ENCODE results near the gene IGF1R. TPM values are rescaled to one million over a fixed set of nuclear protein-coding genes. Genes with fewer than 3 reads are reported as not detected.

Gene IGF1R
- total RNA-seq, 1 donor from 2014 or later: 97.7 TPM

DNA sequence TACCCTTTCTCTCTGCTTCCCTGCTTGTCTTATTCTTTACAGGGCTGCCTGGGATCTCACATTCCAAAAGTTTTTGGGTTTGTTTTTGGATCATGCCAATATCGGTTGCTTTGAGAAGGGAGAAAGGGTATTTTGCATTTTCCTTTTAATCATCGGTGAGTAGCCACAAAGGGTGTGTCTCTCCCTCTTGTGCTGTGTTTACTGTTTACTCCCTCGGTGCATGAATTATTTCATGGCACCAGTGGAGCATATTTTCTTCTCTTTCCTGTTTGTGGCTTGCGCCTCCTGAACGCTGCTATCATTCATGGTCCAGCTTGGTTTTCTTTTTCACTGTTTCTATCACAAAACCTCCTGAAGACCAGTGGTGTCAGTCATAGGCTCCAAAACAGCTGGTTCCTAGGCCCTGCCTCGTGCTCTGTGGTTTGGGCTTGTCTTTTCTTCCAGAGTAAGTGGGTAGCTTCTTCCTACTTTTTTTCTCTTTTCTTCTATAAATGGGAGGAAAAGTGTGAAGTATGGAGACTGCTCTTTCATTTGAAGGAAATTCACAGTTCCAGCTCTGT, 54.9 kb downstream of the IGF1R start:
- DNase-seq (ENCODE audit: extremely low spot score in 2 of 2): no peak
- no peaks in the 10 kb centered on the region for H3K27me3 ChIP-seq
- no peak overlapping the region for H3K27ac ChIP-seq
- no peak overlapping the region for H3K4me3 ChIP-seq
- H3K4me1 ChIP-seq: peaks cover 68% of the 10 kb centered on the region
- TF ChIP-seq, protein P1, sequence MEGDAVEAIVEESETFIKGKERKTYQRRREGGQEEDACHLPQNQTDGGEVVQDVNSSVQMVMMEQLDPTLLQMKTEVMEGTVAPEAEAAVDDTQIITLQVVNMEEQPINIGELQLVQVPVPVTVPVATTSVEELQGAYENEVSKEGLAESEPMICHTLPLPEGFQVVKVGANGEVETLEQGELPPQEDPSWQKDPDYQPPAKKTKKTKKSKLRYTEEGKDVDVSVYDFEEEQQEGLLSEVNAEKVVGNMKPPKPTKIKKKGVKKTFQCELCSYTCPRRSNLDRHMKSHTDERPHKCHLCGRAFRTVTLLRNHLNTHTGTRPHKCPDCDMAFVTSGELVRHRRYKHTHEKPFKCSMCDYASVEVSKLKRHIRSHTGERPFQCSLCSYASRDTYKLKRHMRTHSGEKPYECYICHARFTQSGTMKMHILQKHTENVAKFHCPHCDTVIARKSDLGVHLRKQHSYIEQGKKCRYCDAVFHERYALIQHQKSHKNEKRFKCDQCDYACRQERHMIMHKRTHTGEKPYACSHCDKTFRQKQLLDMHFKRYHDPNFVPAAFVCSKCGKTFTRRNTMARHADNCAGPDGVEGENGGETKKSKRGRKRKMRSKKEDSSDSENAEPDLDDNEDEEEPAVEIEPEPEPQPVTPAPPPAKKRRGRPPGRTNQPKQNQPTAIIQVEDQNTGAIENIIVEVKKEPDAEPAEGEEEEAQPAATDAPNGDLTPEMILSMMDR (IDR thresholded peaks at IDR 0.05): no peak
- TF ChIP-seq POLR2AphosphoS5 (IDR thresholded peaks at IDR 0.05; ENCODE audit: insufficient read depth in 1 of 2, low read depth in 1 of 2): no peak
- TF ChIP-seq POLR2A (IDR thresholded peaks at IDR 0.05): no peak
- no peaks in the 10 kb centered on the region for H3K9me3 ChIP-seq
- H3K36me3 ChIP-seq: no peaks in the 10 kb centered on the region
- intact Hi-C loops (cut with DNase I): no loop called here

DNA sequence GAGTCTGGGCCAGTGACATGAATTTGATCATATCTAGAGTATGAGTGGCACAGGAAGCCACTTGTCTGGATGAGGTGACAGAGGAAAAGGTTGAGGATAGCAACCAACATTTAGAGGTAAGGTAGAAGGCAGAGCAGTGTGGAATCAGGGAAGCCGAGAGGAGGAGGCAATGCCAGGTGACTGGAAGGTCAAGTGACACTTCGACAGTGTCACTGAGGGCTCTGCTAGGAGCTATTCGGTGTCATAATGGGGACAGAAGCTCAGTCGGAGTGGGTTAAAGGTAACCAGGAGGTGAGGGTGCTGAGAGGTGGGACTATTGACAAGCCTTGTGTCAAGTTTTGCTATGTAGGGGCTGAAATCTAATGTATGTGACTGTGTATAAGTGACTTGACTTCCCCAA, 56.7 kb downstream of the IGF1R start:
- Histone ChIP-seq H3K27ac (no peak overlapping the region), H3K27me3 (no peaks in the 10 kb centered on the region), H3K4me1 (peaks cover 61% of the 10 kb centered on the region), H3K4me3 (no peak overlapping the region), H3K36me3 (no peaks in the 10 kb centered on the region), H3K9me3 (no peaks in the 10 kb centered on the region)
- TF ChIP-seq POLR2AphosphoS5 (IDR thresholded peaks at IDR 0.05; ENCODE audit: insufficient read depth in 1 of 2, low read depth in 1 of 2) (no peak), POLR2A (IDR thresholded peaks at IDR 0.05) (no peak)
- TF ChIP-seq, protein P1 (IDR thresholded peaks at IDR 0.05): no peak
- no peak for DNase-seq (ENCODE audit: extremely low spot score in 2 of 2)
- intact Hi-C loops (cut with DNase I): no loop called here

DNA sequence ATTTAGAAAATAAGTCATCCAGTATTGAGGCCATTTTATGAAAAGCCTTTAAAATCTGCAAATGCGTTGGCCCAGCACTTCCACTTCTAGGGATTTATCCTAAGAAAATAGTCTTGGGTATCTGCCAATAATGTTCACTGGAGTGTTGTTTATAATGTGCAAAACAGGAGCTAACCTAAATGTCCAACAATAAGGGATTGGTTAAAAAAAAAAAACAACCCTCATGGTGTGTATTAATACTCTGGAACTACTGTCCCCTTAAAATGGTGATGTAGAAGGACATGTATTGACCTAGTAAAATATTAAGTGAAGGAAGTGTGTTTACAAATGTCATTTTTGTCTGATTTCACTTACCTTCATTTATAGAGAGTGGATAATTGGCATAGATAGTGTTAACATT, 58.0 kb downstream of the IGF1R start:
- H3K4me1 ChIP-seq: peaks cover 53% of the 10 kb centered on the region
- TF ChIP-seq, protein P1 (IDR thresholded peaks at IDR 0.05): no peak
- TF ChIP-seq POLR2AphosphoS5 (IDR thresholded peaks at IDR 0.05; ENCODE audit: insufficient read depth in 1 of 2, low read depth in 1 of 2): no peak
- no peak for TF ChIP-seq POLR2A (IDR thresholded peaks at IDR 0.05)
- no peaks in the 10 kb centered on the region for H3K36me3 ChIP-seq
- H3K27ac ChIP-seq: no peak overlapping the region
- DNase-seq (ENCODE audit: extremely low spot score in 2 of 2): no peak
- H3K27me3 ChIP-seq: no peaks in the 10 kb centered on the region
- no peak overlapping the region for H3K4me3 ChIP-seq
- intact Hi-C loops (cut with DNase I): no loop called here
- no peaks in the 10 kb centered on the region for H3K9me3 ChIP-seq

DNA sequence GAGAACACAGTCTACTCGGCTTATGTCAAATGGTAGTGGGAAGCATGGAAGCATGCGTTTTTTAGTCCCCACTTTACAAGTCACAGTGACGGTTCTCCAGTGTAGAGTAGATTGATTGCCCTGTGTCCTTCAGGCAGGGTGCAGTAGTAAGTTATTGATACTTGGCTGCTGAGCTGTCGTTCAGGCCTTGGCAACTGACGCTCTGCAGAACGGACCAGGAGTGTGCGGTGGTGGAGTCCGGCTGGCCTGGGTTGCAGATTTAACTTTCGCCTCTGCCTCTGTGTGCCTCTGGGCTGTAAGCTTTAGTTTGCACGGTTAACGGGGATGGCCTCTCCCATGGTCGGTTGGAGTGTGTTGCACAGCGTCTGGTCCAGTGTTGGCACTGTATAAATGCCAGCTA, 58.6 kb downstream of the IGF1R start:
- peaks cover 53% of the 10 kb centered on the region for H3K4me1 ChIP-seq
- no peak for TF ChIP-seq POLR2A (IDR thresholded peaks at IDR 0.05)
- no peak for TF ChIP-seq POLR2AphosphoS5 (IDR thresholded peaks at IDR 0.05; ENCODE audit: insufficient read depth in 1 of 2, low read depth in 1 of 2)
- TF ChIP-seq, protein P1 (IDR thresholded peaks at IDR 0.05): no peak
- no peaks in the 10 kb centered on the region for H3K27me3 ChIP-seq
- no peak overlapping the region for H3K27ac ChIP-seq
- intact Hi-C loops (cut with DNase I): no loop called here
- no peaks in the 10 kb centered on the region for H3K36me3 ChIP-seq
- no peak overlapping the region for H3K4me3 ChIP-seq
- no peaks in the 10 kb centered on the region for H3K9me3 ChIP-seq
- no peak for DNase-seq (ENCODE audit: extremely low spot score in 2 of 2)

DNA sequence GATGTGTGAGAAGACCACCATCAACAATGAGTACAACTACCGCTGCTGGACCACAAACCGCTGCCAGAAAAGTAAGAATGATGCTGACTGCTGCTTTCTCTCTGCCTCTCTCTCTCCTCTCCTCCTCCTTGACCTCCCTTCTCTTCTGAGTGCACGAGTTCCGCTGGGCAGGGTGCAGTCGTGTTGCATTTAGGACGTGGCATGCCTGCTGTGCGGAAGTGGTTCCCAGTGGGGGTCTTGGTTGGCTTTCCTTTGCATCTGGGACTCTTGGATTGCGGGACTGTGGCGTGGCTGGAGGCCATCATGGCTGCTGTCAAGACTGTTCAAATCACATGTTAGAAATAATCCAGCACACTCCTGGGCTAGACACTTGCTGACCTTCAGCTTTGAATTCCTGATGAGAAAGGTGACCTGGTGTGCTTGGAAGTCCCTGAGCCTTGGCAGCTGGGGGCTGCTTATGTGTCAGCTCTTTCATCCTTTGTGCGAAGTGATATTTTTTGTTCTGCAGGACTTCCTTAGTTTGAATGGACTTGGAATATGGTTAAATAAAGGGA, 59.8 kb downstream of the IGF1R start:
- H3K27ac ChIP-seq: no peak overlapping the region
- H3K9me3 ChIP-seq: no peaks in the 10 kb centered on the region
- H3K36me3 ChIP-seq: no peaks in the 10 kb centered on the region
- no peak overlapping the region for H3K4me3 ChIP-seq
- intact Hi-C loops (cut with DNase I): no loop called here
- no peaks in the 10 kb centered on the region for H3K27me3 ChIP-seq
- DNase-seq (ENCODE audit: extremely low spot score in 2 of 2): no peak
- peaks cover 48% of the 10 kb centered on the region for H3K4me1 ChIP-seq
- TF ChIP-seq, protein P1 (IDR thresholded peaks at IDR 0.05): no peak
- TF ChIP-seq POLR2A (IDR thresholded peaks at IDR 0.05) (no peak), POLR2AphosphoS5 (IDR thresholded peaks at IDR 0.05; ENCODE audit: insufficient read depth in 1 of 2, low read depth in 1 of 2) (no peak)
